ENCODE results near the gene ATXN7L1. TPM values are rescaled to one million over a fixed set of nuclear protein-coding genes. Genes with fewer than 3 reads are reported as not detected.

The ATXN7L1 gene
- polyA plus RNA-seq, 1 experiment = 5.5 TPM

GRCh38 chr7:105811189-105811847 lies 65.1 kb downstream of the ATXN7L1 start:
- no peaks in the 10 kb centered on the region for H3K27me3 ChIP-seq (ENCODE audit: control insufficient read depth, insufficient read depth, low read length)
- POLR2A ChIA-PET = no interaction called here
- no peak for TF ChIP-seq CTCF (IDR thresholded peaks at IDR 0.05; ENCODE audit: low read depth, low read length)
- DNase-seq (ENCODE audit: low read depth, low spot score) = no peak
- CTCF ChIA-PET = no interaction called here
- H3K4me3 ChIP-seq (ENCODE audit: low read depth, low read length) = no peak overlapping the region
- H3K9me3 ChIP-seq (ENCODE audit: control insufficient read depth, insufficient read depth, low read length) = no peaks in the 10 kb centered on the region
- H3K27ac ChIP-seq (ENCODE audit: low read depth, low read length) = no peak overlapping the region

- POLR2A ChIA-PET = no interaction called here
- Histone ChIP-seq H3K9me3 (ENCODE audit: control insufficient read depth, insufficient read depth, low read length) (no peaks in the 10 kb centered on the region), H3K4me3 (ENCODE audit: low read depth, low read length) (no peak overlapping the region), H3K27ac (ENCODE audit: low read depth, low read length) (no peak overlapping the region), H3K27me3 (ENCODE audit: control insufficient read depth, insufficient read depth, low read length) (no peaks in the 10 kb centered on the region)
- DNase-seq (ENCODE audit: low read depth, low spot score) = no peak
- CTCF ChIA-PET = no interaction called here
- TF ChIP-seq CTCF (IDR thresholded peaks at IDR 0.05; ENCODE audit: low read depth, low read length) = no peak
Measured at GRCh38 chr7:105810556-105810955, 65.8 kb downstream of the ATXN7L1 start.

- POLR2A ChIA-PET = no interaction called here
- no peaks in the 10 kb centered on the region for H3K9me3 ChIP-seq (ENCODE audit: control insufficient read depth, insufficient read depth, low read length)
- peak; percentile 21 for DNase-seq (ENCODE audit: low read depth, low spot score)
- no peak overlapping the region for H3K4me3 ChIP-seq (ENCODE audit: low read depth, low read length)
- H3K27me3 ChIP-seq (ENCODE audit: control insufficient read depth, insufficient read depth, low read length) = no peaks in the 10 kb centered on the region
- TF ChIP-seq CTCF (IDR thresholded peaks at IDR 0.05; ENCODE audit: low read depth, low read length) = no peak
- CTCF ChIA-PET = interaction anchor here (0.6 kb wide), 1 partner anchor 345 kb away, joined by 3 read pairs; no protein-coding TSS in a partner anchor
- H3K27ac ChIP-seq (ENCODE audit: low read depth, low read length) = peak overlapping the region; percentile 47
Measured at GRCh38 chr7:105808703-105809590, 67.5 kb downstream of the ATXN7L1 start.

- Histone ChIP-seq H3K27ac (ENCODE audit: low read depth, low read length) (no peak overlapping the region), H3K4me3 (ENCODE audit: low read depth, low read length) (no peak overlapping the region), H3K9me3 (ENCODE audit: control insufficient read depth, insufficient read depth, low read length) (no peaks in the 10 kb centered on the region), H3K27me3 (ENCODE audit: control insufficient read depth, insufficient read depth, low read length) (no peaks in the 10 kb centered on the region)
- ChIA-PET POLR2A (no interaction called here), CTCF (interaction anchor here (0.6 kb wide), 1 partner anchor 346 kb away, joined by 3 read pairs; no protein-coding TSS in a partner anchor)
- no peak for TF ChIP-seq CTCF (IDR thresholded peaks at IDR 0.05; ENCODE audit: low read depth, low read length)
- DNase-seq (ENCODE audit: low read depth, low spot score) = no peak
Measured at GRCh38 chr7:105808209-105808608, 68.2 kb downstream of the ATXN7L1 start.

GRCh38 chr7:105807448-105807762 lies 69.0 kb downstream of the ATXN7L1 start:
- H3K27me3 ChIP-seq (ENCODE audit: control insufficient read depth, insufficient read depth, low read length) = no peaks in the 10 kb centered on the region
- no peak overlapping the region for H3K4me3 ChIP-seq (ENCODE audit: low read depth, low read length)
- TF ChIP-seq CTCF (IDR thresholded peaks at IDR 0.05; ENCODE audit: low read depth, low read length) = no peak
- H3K27ac ChIP-seq (ENCODE audit: low read depth, low read length) = no peak overlapping the region
- POLR2A ChIA-PET = no interaction called here
- CTCF ChIA-PET = no interaction called here
- DNase-seq (ENCODE audit: low read depth, low spot score) = no peak
- H3K9me3 ChIP-seq (ENCODE audit: control insufficient read depth, insufficient read depth, low read length) = no peaks in the 10 kb centered on the region
